Mesendoderm (in vitro differentiated cells): ENCODE results near the gene EFCAB6.
"Not testable (repeated sequence)": the region's sequence is repeated elsewhere in the genome, so short reads cannot be mapped to it uniquely, and the experiment has no call there.

ENCODE experiments used
- DNase-seq: peaks from one replicate; pipeline ENCODE4 v3.0.0; 2013
- H2AK5ac ChIP-seq: 2 replicates; pipeline ENCODE4 v1.6.1; 2013; ENCODE audit warnings: low read length, inconsistent platforms
- H2BK120ac ChIP-seq: 2 replicates; pipeline ENCODE4 v1.6.1; 2013; ENCODE audit warnings: low read depth, mild to moderate bottlenecking, low read length, moderate library complexity, mixed read lengths
- H2BK15ac ChIP-seq: replicated peaks from 2 replicates; pipeline ENCODE4 v1.6.1; 2013; ENCODE audit warnings: low read depth, mild to moderate bottlenecking, moderate library complexity
- H2BK5ac ChIP-seq: 2 replicates; pipeline ENCODE4 v1.6.1; 2013; ENCODE audit warnings: low read length, inconsistent platforms
- H3K18ac ChIP-seq: 2 replicates; pipeline ENCODE4 v1.6.1; 2013; ENCODE audit warnings: mild to moderate bottlenecking, low read length, mixed read lengths
- H3K23ac ChIP-seq: one replicate; pipeline ENCODE4 v1.6.1; 2013; ENCODE audit warnings: low read length
- H3K27ac ChIP-seq: 2 replicates; pipeline ENCODE4 v1.5.1; 2013; ENCODE audit warnings: low read depth, mild to moderate bottlenecking, inconsistent platforms, low read length, moderate library complexity
- H3K27me3 ChIP-seq: 2 replicates; pipeline ENCODE4 v1.6.1; 2013; ENCODE audit warnings: low read length, control low read depth, mild to moderate bottlenecking, inconsistent platforms; ENCODE audit not compliant: insufficient read depth, poor library complexity
- H3K36me3 ChIP-seq: 2 replicates; pipeline ENCODE4 v1.6.1; 2013; ENCODE audit warnings: low read length, inconsistent platforms; ENCODE audit not compliant: control insufficient read depth, insufficient read depth
- H3K4ac ChIP-seq: one replicate; pipeline ENCODE4 v1.6.1; 2013; ENCODE audit warnings: low read depth, mild to moderate bottlenecking, low read length, moderate library complexity
- H3K4me1 ChIP-seq: 2 replicates; pipeline ENCODE4 v1.6.1; 2013; ENCODE audit warnings: low read depth, low read length, inconsistent platforms; ENCODE audit not compliant: control insufficient read depth
- H3K4me2 ChIP-seq: 2 replicates; pipeline ENCODE4 v1.6.1; 2013; ENCODE audit warnings: low read length
- H3K4me3 ChIP-seq: 2 replicates; pipeline ENCODE4 v1.5.1; 2013; ENCODE audit warnings: mild to moderate bottlenecking, low read length
- H3K56ac ChIP-seq: one replicate; pipeline ENCODE4 v1.6.1; 2013; ENCODE audit warnings: low read length
- H3K79me1 ChIP-seq: 2 replicates; pipeline ENCODE4 v1.6.1; 2013; ENCODE audit warnings: low read length, inconsistent platforms
- H3K79me2 ChIP-seq: 2 replicates; pipeline ENCODE4 v1.6.1; 2013; ENCODE audit warnings: mild to moderate bottlenecking, low read length; ENCODE audit not compliant: control insufficient read depth, insufficient read depth
- H3K9ac ChIP-seq: 2 replicates; pipeline ENCODE4 v1.6.1; 2013; ENCODE audit warnings: low read length, inconsistent platforms
- H4K5ac ChIP-seq: one replicate; pipeline ENCODE4 v1.6.1; 2013; ENCODE audit warnings: low read length
- H4K8ac ChIP-seq: one replicate; pipeline ENCODE4 v1.6.1; 2013; ENCODE audit warnings: low read depth, mild to moderate bottlenecking, control low read depth, low read length, moderate library complexity
- WGBS: extraction: QIAGEN DNeasy Blood & Tissue Kit; methylation state at CpG from one replicate; pipeline ENCODE4 v1.1.7; 2013; ENCODE audit warnings: low lambda C conversion rate, missing lambda C conversion rate; ENCODE audit not compliant: insufficient coverage; ENCODE audit errors: extremely low coverage; 5-methylcytosine and 5-hydroxymethylcytosine counted together

Gene EFCAB6

DNA sequence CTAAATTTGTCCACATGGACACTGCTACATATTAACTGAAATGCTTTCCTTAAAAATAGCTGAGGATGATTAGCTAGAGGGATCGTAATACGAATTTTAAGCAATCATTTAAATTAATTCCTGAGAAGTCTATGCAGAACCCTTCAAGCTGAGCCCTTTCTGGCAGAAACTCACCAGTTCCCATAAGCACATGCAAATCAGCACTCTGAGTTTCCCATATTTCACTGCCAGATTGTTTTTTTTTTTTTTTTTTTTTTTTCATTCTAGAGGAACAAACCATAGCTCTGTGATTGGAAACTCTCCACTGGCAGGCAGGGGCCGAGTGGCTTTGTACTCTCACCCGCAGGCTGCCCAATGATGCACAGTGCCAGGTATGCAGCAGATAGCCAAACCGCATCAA is 145.6 kb downstream of the EFCAB6 start:
- no CpG with 5 or more reads among the region's 5 CpGs for WGBS
- no peak overlapping the region for H3K4ac ChIP-seq

DNA sequence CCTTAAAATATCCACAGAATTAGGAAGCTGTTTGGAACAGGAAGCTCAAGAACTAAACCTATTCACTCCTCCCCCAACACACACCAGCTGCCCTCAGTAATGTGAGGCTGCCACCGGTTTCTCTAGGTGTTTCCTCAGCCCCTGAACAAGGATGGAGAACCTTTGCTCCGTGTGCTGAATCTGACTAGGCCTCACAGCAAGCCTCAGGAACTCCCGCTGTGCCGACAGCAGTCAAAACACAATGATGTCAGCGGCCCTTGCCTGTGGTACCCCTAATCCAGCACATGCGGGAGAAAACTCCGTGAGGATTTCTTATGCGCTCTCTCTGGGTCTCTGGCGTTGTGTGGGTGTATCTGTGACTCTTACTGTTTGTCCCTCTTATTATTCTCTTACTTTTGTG is 153.3 kb downstream of the EFCAB6 start:
- no peaks in the 10 kb centered on the region for H3K79me1 ChIP-seq
- no peaks in the 10 kb centered on the region for H3K27me3 ChIP-seq
- H3K56ac ChIP-seq, result no peak overlapping the region
- no peak overlapping the region for H2BK15ac ChIP-seq
- H3K4me2 ChIP-seq, result no peak overlapping the region
- no peak overlapping the region for H2BK120ac ChIP-seq
- H3K79me2 ChIP-seq, result no peaks in the 10 kb centered on the region
- no peaks in the 10 kb centered on the region for H3K36me3 ChIP-seq
- H3K23ac ChIP-seq, result no peak overlapping the region
- no peak overlapping the region for H3K27ac ChIP-seq
- no peak overlapping the region for H4K8ac ChIP-seq
- no peak overlapping the region for H3K18ac ChIP-seq
- peak; percentile 52 for DNase-seq
- no CpG with 5 or more reads among the region's 9 CpGs for WGBS
- H3K4me1 ChIP-seq, result no peaks in the 10 kb centered on the region
- H2AK5ac ChIP-seq, result no peak overlapping the region
- no peak overlapping the region for H3K9ac ChIP-seq
- no peak overlapping the region for H3K4me3 ChIP-seq
- no peak overlapping the region for H2BK5ac ChIP-seq
- H3K4ac ChIP-seq, result no peak overlapping the region
- H4K5ac ChIP-seq, result no peak overlapping the region

More for the DNA sequence above, 145.6 kb downstream of the EFCAB6 start:
- no peak overlapping the region for H2AK5ac ChIP-seq
- H3K9ac ChIP-seq, result no peak overlapping the region
- H3K27me3 ChIP-seq, result no peaks in the 10 kb centered on the region
- no peak overlapping the region for H3K4me3 ChIP-seq
- no peak overlapping the region for H3K56ac ChIP-seq
- H4K5ac ChIP-seq, result no peak overlapping the region
- H3K23ac ChIP-seq, result no peak overlapping the region
- no peaks in the 10 kb centered on the region for H3K79me2 ChIP-seq
- H3K27ac ChIP-seq, result no peak overlapping the region
- no peak overlapping the region for H3K4me2 ChIP-seq
- no peak overlapping the region for H2BK120ac ChIP-seq
- no peak overlapping the region for H2BK5ac ChIP-seq
- DNase-seq, result no peak
- H4K8ac ChIP-seq, result no peak overlapping the region
- H3K4me1 ChIP-seq, result no peaks in the 10 kb centered on the region
- no peak overlapping the region for H3K18ac ChIP-seq
- no peaks in the 10 kb centered on the region for H3K36me3 ChIP-seq
- no peaks in the 10 kb centered on the region for H3K79me1 ChIP-seq
- no peak overlapping the region for H2BK15ac ChIP-seq

DNA sequence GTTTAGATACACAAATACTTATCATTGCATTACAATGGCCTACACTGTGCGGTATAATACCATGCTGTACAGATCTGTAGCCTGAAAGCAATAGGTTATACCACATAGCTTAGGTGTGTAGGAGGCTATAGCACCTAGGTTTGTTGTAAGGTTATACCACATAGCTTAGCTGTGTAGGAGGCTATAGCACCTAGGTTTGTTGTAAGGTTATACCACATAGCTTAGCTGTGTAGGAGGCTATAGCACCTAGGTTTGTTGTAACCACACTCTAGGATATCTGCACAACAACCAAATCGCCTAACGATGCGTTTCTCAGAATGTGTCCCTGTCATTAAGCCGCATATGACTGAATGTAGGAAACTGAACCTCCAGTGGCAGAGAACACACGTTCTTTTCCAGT is 155.5 kb downstream of the EFCAB6 start:
- H2BK15ac ChIP-seq, H3K56ac ChIP-seq, H3K9ac ChIP-seq, H3K4me1 ChIP-seq, H4K5ac ChIP-seq, DNase-seq, H3K18ac ChIP-seq, H3K4ac ChIP-seq, H3K4me3 ChIP-seq, H3K27ac ChIP-seq, H2AK5ac ChIP-seq, H2BK120ac ChIP-seq, H3K79me2 ChIP-seq, H4K8ac ChIP-seq, H3K27me3 ChIP-seq, H3K36me3 ChIP-seq, H3K4me2 ChIP-seq, H3K79me1 ChIP-seq, H2BK5ac ChIP-seq, H3K23ac ChIP-seq: not testable (repeated sequence)
- WGBS, result no CpG with 5 or more reads among the region's 6 CpGs

DNA sequence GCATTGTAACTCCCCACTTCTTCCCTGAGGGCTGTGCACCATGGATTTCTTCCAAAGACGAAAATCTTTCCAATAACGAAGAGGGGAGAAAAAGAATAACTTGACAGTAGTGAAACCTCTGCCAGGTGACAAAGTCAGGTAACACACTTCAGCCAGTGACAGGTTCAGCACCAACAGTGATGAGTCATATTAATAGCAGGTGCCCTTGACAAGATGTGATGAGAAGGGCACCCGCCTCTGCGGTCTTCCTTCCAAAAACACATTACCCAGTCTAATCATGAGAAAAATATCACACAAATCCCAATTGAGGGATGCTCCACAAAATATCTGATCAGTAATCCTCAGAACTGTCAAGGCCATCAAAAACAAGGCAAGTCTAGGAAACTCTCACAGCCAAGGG is 157.8 kb downstream of the EFCAB6 start:
- Histone ChIP-seq H2BK120ac (no peak overlapping the region), H3K36me3 (no peaks in the 10 kb centered on the region), H2AK5ac (no peak overlapping the region), H3K56ac (no peak overlapping the region), H2BK5ac (no peak overlapping the region), H4K8ac (no peak overlapping the region), H4K5ac (no peak overlapping the region), H3K4ac (no peak overlapping the region), H3K79me2 (no peaks in the 10 kb centered on the region), H3K27ac (no peak overlapping the region), H3K79me1 (no peaks in the 10 kb centered on the region), H3K4me3 (no peak overlapping the region), H2BK15ac (no peak overlapping the region), H3K18ac (no peak overlapping the region), H3K9ac (no peak overlapping the region), H3K23ac (no peak overlapping the region), H3K27me3 (no peaks in the 10 kb centered on the region), H3K4me2 (no peak overlapping the region), H3K4me1 (no peaks in the 10 kb centered on the region)
- no peak for DNase-seq
- no CpG with 5 or more reads among the region's 4 CpGs for WGBS

DNA sequence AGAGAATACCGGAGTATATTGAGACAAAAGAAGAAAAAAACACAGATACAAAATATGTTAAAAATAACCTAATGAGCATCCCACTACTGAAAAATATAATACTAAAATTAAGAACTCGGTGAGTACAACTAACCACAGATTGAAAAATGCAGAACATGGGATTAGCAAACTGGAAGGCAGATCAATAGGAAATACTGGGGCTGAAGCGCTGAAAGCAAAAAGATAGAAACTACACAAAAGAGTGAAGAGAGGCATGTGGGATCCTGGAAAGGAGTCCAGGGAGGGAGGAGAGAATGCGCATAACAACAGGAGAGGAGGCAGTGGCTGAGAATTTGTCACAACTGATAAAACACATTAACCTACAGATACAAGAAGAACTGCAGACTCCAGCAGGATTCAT is 159.3 kb downstream of the EFCAB6 start:
- H2BK120ac ChIP-seq, result no peak overlapping the region
- DNase-seq, result no peak
- no peak overlapping the region for H4K5ac ChIP-seq
- H3K4me2 ChIP-seq, result no peak overlapping the region
- H3K79me2 ChIP-seq, result no peaks in the 10 kb centered on the region
- H3K23ac ChIP-seq, result no peak overlapping the region
- no peak overlapping the region for H3K4ac ChIP-seq
- H3K4me1 ChIP-seq, result no peaks in the 10 kb centered on the region
- H3K4me3 ChIP-seq, result no peak overlapping the region
- H2BK15ac ChIP-seq, result no peak overlapping the region
- H4K8ac ChIP-seq, result no peak overlapping the region
- H3K27me3 ChIP-seq, result no peaks in the 10 kb centered on the region
- H3K9ac ChIP-seq, result no peak overlapping the region
- H3K18ac ChIP-seq, result no peak overlapping the region
- H2BK5ac ChIP-seq, result no peak overlapping the region
- H2AK5ac ChIP-seq, result no peak overlapping the region
- H3K79me1 ChIP-seq, result no peaks in the 10 kb centered on the region
- no peaks in the 10 kb centered on the region for H3K36me3 ChIP-seq
- no peak overlapping the region for H3K56ac ChIP-seq
- WGBS, result no CpG with 5 or more reads among the region's 4 CpGs
- H3K27ac ChIP-seq, result no peak overlapping the region

DNA sequence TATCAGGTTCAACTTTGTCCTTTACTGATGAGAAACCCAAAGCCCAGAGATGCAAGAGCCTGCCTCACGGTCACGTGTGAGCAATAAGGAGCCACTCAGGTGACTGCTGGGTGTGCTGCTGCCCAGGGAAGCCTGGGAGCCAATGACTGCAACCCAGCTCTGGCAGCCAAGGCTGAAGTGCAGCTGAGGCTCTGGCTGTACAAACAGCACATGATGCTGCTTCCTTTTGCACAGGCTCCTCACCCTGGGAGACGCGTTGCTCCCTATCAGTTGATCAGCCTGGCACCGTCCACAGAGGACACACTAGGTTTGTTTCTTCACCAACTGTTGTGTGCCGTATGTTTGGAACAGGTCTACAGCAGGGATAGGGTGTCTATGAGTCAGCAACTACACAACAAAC is 168.7 kb downstream of the EFCAB6 start:
- H2BK15ac ChIP-seq, result no peak overlapping the region
- H3K4ac ChIP-seq, result no peak overlapping the region
- H3K56ac ChIP-seq, result no peak overlapping the region
- no CpG with 5 or more reads among the region's 6 CpGs for WGBS
- H3K4me1 ChIP-seq, result no peaks in the 10 kb centered on the region
- no peak overlapping the region for H3K4me3 ChIP-seq
- no peaks in the 10 kb centered on the region for H3K79me2 ChIP-seq
- no peaks in the 10 kb centered on the region for H3K79me1 ChIP-seq
- H3K27me3 ChIP-seq, result no peaks in the 10 kb centered on the region
- H2BK120ac ChIP-seq, result no peak overlapping the region
- no peak overlapping the region for H4K5ac ChIP-seq
- no peak overlapping the region for H3K27ac ChIP-seq
- H3K36me3 ChIP-seq, result no peaks in the 10 kb centered on the region
- no peak overlapping the region for H2AK5ac ChIP-seq
- no peak overlapping the region for H3K23ac ChIP-seq
- H3K18ac ChIP-seq, result no peak overlapping the region
- H3K4me2 ChIP-seq, result no peak overlapping the region
- H4K8ac ChIP-seq, result no peak overlapping the region
- no peak overlapping the region for H2BK5ac ChIP-seq
- no peak overlapping the region for H3K9ac ChIP-seq
- no peak for DNase-seq
